Pancreas (tissue), 10 donors: ENCODE results near the gene TCF25. TPM values are rescaled to one million over a fixed set of nuclear protein-coding genes. Genes with fewer than 3 reads are reported as not detected.
A peak's percentile ranks its signal among the peaks of the same experiment; 100 is the strongest.

Experiments
- ATAC-seq, 4 donors: fragments of 200-7000 bp; cut with Tn5 transposase; one replicate each; pipeline versions ENCODE4 v1.8.0 to v1.9.1; 2020; ENCODE audit warnings: mild to moderate bottlenecking in 4 of 4, moderate library complexity in 4 of 4
- DNase-seq, 6 donors: peaks; one replicate each; pipeline ENCODE4 v3.0.0-alpha.2; 2020
- FAIRE-seq: peaks from 2 replicates; lab custom pipeline; 2012; peaks lifted over from hg19 to GRCh38; lab: Jason Lieb, UNC
- H3K27ac ChIP-seq, 4 donors: fragments of 200-600 bp; sonication (generic); 1 replicate in 3 of 4; 2 replicates in 1 of 4; pipeline versions ENCODE4 v1.5.0 to v1.8.0; 2020
- H3K27me3 ChIP-seq, 4 donors: fragments of 200-600 bp; one replicate each; pipeline ENCODE4 v1.8.0; 2021
- H3K36me3 ChIP-seq, 3 donors: fragments of 200-600 bp; sonication (generic) in 1 of 3; one replicate each; pipeline versions ENCODE4 v1.5.0 to v1.8.0; 2020 to 2021
- H3K4me1 ChIP-seq, 3 donors: fragments of 200-600 bp; one replicate each; pipeline ENCODE4 v1.8.0; 2021
- H3K4me3 ChIP-seq, 4 donors: fragments of 200-600 bp; sonication (generic) in 2 of 4; one replicate each; pipeline versions ENCODE4 v1.5.0 to v1.8.0; 2020 to 2021
- H3K9me3 ChIP-seq, 4 donors: fragments of 200-600 bp; one replicate each; pipeline ENCODE4 v1.8.0; 2021
- WGBS, 2 donors: extraction: QIAGEN DNeasy Blood & Tissue Kit; methylation state at CpG; one replicate each; pipeline ENCODE4 v1.1.7; 2013; 5-methylcytosine and 5-hydroxymethylcytosine counted together
- intact Hi-C, 3 donors: fragments of 100-400 bp; cut with DNase I; formaldehyde crosslinking; loops; one replicate each; pipeline versions ENCODE4 v1.11.1 to v1.14.2; 2022
- polyA plus RNA-seq, 2 donors: library from polyadenylated mRNA; stranded (reverse); fragments of 200-250 nt; gene quantifications; one replicate each; pipeline ENCODE4 v1.2.3, GENCODE V29; 2013
- total RNA-seq, 6 donors: library from RNA; stranded (reverse); fragmentation: NEBNext Ultra II Directional in 4 of 6; extraction: Animal tissue kit (Norgen Biotek cat#: 25700) in 4 of 6; gene quantifications; one replicate each; pipeline versions ENCODE4 v1.2.1 to v1.2.4, GENCODE V29; 2021 to 2023
- TF ChIP-seq, protein P1 (sequence below), 4 donors: fragments of 200-600 bp; sonication (generic) in 3 of 4; IDR thresholded peaks; one replicate each; pipeline versions ENCODE4 v1.5.0 to v1.8.0; 2021; ENCODE audit warnings: antibody characterized with exemption in 4 of 4
- donor health status: healthy with polysubstance abuse.
- donor health status: DM: no; HTN: no; CAD: no; lungs with moderate emphysema.
- donor health status: DM: no; HTN: no; CAD: no.
- donor health status: control.
- donor health status: control.
- donor health status: Bipolar disorder and iron deficiency.
- donor health status: DM: yes; HTN: yes; CAD: no.
- donor health status: DM: no; HTN: no; CAD: no.
- donor health status: DM: no; HTN: no; CAD: no.
- donor health status: DM: yes; HTN: yes; CAD: no.

The TCF25 gene
- total and polyA plus RNA-seq, 8 donors, result 81.0 to 250 (median 111) TPM

DNA sequence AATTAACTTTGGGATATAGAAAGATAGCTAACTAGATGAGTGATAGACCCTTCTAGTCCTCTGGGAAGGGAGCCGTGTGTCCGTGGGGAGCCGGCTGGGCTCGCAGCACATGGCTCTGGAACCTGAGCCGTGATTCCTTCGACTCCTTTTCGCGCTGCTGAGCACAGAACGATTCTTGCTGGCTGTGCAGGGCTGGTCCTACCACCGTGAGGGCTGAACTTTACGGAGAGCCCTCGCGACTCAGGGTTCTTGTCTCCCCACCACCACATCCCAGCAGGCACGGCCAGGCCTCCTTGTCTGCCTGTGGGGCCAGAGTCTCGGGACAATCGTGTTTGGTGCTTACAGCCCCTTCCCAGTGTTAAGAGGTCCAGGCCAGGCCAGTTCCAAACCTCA, 13.8 kb upstream of the TCF25 start:
- 81 to 84% methylated on average over 16 of the region's 16 CpGs for WGBS, 2 donors
- DNase-seq, result no peak
- Histone ChIP-seq H3K4me3 (no peak overlapping the region), H3K4me1 (no peaks in the 10 kb centered on the region), H3K27ac (no peak overlapping the region), H3K27me3 (no peaks in the 10 kb centered on the region), H3K36me3 (no peaks in the 10 kb centered on the region), H3K9me3 (no peaks in the 10 kb centered on the region)
- intact Hi-C loops, result loop anchor here in 2 of 3 donors (5.0 to 10.0 kb wide), 2 partner anchors 112 to 115 kb away; no protein-coding TSS in a partner anchor
- TF ChIP-seq, protein P1, sequence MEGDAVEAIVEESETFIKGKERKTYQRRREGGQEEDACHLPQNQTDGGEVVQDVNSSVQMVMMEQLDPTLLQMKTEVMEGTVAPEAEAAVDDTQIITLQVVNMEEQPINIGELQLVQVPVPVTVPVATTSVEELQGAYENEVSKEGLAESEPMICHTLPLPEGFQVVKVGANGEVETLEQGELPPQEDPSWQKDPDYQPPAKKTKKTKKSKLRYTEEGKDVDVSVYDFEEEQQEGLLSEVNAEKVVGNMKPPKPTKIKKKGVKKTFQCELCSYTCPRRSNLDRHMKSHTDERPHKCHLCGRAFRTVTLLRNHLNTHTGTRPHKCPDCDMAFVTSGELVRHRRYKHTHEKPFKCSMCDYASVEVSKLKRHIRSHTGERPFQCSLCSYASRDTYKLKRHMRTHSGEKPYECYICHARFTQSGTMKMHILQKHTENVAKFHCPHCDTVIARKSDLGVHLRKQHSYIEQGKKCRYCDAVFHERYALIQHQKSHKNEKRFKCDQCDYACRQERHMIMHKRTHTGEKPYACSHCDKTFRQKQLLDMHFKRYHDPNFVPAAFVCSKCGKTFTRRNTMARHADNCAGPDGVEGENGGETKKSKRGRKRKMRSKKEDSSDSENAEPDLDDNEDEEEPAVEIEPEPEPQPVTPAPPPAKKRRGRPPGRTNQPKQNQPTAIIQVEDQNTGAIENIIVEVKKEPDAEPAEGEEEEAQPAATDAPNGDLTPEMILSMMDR (IDR thresholded peaks at IDR 0.05), result no peak
- FAIRE-seq, result no peak
- no peak for ATAC-seq

DNA sequence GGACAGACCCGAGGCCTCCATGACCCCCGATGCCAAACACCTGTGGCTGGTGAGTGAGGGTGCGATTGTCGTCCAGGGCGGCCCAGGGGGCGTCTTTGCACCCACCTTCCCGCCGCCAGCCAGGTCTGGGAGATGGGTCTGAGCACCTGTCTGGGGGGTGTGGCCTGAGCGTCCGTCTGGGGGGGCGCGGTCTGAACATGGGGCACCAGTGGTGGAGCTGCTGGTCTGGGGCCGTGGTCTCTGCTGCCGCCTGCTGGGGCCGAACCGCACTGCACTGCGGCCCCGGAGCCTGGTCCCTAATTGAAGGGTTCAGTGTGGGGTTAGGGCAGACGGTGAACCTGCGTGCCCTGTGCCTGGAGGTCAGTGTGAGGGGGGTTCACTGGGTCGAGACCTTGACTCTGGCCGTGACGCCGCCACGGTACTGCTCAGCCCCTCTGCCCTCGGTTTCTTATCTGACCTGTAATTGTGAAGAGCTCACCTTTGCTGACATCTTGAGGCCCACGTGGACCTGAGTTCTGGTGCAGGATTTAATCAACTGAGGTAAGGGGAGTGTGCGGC, 12.6 kb upstream of the TCF25 start:
- TF ChIP-seq, protein P1 (IDR thresholded peaks at IDR 0.05), result peak; percentile 88 to 97 (median 92)
- H3K27me3 ChIP-seq, result no peaks in the 10 kb centered on the region
- FAIRE-seq (no peak), ATAC-seq (peak; percentile 81 to 97 (median 94)), DNase-seq (peak; percentile 41 to 89 (median 78))
- H3K4me1 ChIP-seq, result no peaks in the 10 kb centered on the region
- no peaks in the 10 kb centered on the region for H3K36me3 ChIP-seq
- H3K27ac ChIP-seq, result no peak overlapping the region
- intact Hi-C loops, result no loop called here
- H3K4me3 ChIP-seq, result no peak overlapping the region
- no peaks in the 10 kb centered on the region for H3K9me3 ChIP-seq
- WGBS, 2 donors, result 16 to 19% methylated on average over 23 to 28 of the region's 28 CpGs

DNA sequence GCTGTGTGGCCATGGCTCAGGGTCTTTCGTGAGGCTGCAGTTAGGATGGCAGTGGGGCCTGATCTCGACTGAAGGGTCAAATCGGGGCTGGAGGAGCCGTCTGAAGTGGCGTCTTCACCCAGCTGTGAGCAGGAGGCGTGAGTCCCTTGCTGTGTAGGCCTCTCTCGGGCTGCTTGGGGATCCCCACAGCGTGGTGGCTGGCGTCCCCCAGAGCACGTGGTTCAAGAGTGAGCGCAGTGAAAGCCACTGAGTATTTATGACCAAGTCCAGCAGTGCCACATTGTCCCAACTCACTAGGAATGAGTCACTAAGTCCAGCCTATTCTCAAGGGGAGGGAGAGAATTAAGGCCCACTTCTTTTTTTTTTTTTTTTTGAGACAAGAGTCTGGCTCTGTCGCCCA, 11.7 kb upstream of the TCF25 start:
- Histone ChIP-seq H3K9me3 (no peaks in the 10 kb centered on the region), H3K4me1 (no peaks in the 10 kb centered on the region), H3K27ac (no peak overlapping the region), H3K4me3 (no peak overlapping the region), H3K36me3 (no peaks in the 10 kb centered on the region), H3K27me3 (no peaks in the 10 kb centered on the region)
- TF ChIP-seq, protein P1 (IDR thresholded peaks at IDR 0.05), result no peak
- intact Hi-C loops, result no loop called here
- 86 to 90% methylated on average over 12 of the region's 12 CpGs for WGBS, 2 donors
- no peak for ATAC-seq
- no peak for FAIRE-seq
- DNase-seq, result no peak

DNA sequence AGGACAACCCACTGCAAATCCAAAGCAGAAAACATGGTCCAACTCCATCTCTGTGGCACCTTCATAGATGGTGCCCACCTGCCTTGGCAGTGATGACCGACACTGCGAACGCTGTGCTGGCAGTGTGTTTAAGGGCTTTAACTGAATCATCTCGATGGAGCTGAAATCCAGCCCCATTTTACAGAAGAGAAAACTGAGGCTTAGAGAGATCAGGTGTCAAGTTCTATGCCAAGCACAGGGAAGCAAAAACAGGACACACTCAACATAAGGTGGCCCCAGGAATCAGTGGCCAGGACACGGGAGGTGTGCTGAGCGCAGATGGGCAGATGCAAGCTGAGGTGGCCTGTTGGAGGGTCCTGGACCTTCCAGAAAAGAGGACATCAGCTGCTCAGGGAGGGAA, 10.7 kb upstream of the TCF25 start:
- H3K27me3 ChIP-seq, result no peaks in the 10 kb centered on the region
- no peaks in the 10 kb centered on the region for H3K9me3 ChIP-seq
- DNase-seq, result no peak
- no peak overlapping the region for H3K4me3 ChIP-seq
- no peaks in the 10 kb centered on the region for H3K36me3 ChIP-seq
- no peak overlapping the region for H3K27ac ChIP-seq
- 91 to 97% methylated on average over 6 of the region's 6 CpGs for WGBS, 2 donors
- intact Hi-C loops, result no loop called here
- FAIRE-seq, result no peak
- H3K4me1 ChIP-seq, result no peaks in the 10 kb centered on the region
- no peak for ATAC-seq
- TF ChIP-seq, protein P1 (IDR thresholded peaks at IDR 0.05), result no peak

DNA sequence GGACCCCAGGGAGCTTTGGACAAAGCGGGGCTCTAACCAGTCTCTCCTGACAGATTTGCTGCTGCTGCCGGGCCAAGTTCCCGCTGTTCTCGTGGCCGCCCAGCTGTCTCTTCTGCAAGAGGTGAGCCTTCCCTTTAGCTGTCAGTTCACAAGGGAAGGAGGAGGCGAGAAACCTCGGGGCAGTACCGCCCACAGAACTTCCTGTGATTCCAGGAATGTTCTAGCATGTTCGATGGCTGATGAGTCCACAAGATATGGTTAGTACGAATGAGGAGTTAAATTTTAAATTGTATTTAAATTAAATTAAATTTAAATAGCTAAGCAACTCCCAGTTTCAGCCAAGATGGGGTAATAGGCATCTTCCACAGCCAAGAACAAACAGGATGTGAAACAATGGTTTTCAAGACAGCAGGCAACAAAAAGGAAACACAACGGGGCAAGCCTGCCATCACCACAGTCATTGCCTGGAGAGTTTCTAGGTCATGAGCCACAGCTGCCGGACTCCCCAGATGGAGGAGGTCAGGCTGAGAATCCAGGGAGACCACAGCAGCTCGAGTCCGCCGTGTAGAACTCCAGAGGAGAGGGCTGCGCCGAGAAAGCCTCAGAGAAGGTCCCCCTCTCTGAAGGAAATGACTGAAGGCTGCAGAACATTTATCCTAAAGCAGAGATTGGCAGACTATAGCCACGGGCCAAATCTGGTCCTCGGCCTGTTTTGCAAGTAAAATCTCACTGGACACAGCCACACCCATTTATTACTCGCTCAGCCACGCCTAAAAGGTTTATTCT, 9.5 kb upstream of the TCF25 start:
- Histone ChIP-seq H3K9me3 (no peaks in the 10 kb centered on the region), H3K36me3 (no peaks in the 10 kb centered on the region), H3K4me3 (no peak overlapping the region), H3K27me3 (no peaks in the 10 kb centered on the region), H3K4me1 (no peaks in the 10 kb centered on the region), H3K27ac (peak overlapping the region in 2 of 4 donors; percentile 4 to 17)
- intact Hi-C loops, result no loop called here
- peak in 2 of 4 donors; percentile 28 to 47 for ATAC-seq
- TF ChIP-seq, protein P1 (IDR thresholded peaks at IDR 0.05), result no peak
- no peak for FAIRE-seq
- peak in 1 of 6 donors; percentile 39 for DNase-seq
- 79 to 82% methylated on average over 21 of the region's 21 CpGs for WGBS, 2 donors
